A673 (cell line): Measurements from ENCODE around the gene BABAM2. TPM values are rescaled to one million over a fixed set of nuclear protein-coding genes. Genes with fewer than 3 reads are reported as not detected.

Experiments
- BruUV-seq: library from RNA; stranded (reverse); fragments of 400-500 nt; replicated peaks from 2 replicates; lab custom pipeline; 2021; lab: Mats Ljungman, UMichigan
- CTCF ChIA-PET: fragments of 300-600 bp; sonication (Branson Sonifier 250); formaldehyde crosslinking; loops from one replicate; lab custom pipeline; 2022; ENCODE audit warnings: antibody characterized with exemption; lab: Charles Lee
- POLR2A ChIA-PET: fragments of 300-600 bp; sonication (Branson Sonifier 250); formaldehyde crosslinking; loops from one replicate; lab custom pipeline; 2022; ENCODE audit warnings: antibody characterized with exemption; ENCODE audit not compliant: low non-redundant PET; lab: Charles Lee
- DNase-seq: peaks from one replicate; pipeline ENCODE4 v3.0.0-alpha.2; 2015; ENCODE audit warnings: low spot score
- H3K27ac ChIP-seq: fragments of 200-600 bp; sonication (generic); 2 replicates; pipeline ENCODE4 v1.5.1; 2016; ENCODE audit warnings: mixed run types, low read depth, mild to moderate bottlenecking, mixed read lengths, antibody characterized with exemption, low read length; ENCODE audit not compliant: poor library complexity, severe bottlenecking
- H3K27me3 ChIP-seq: fragments of 200-600 bp; sonication (generic); replicated peaks from 2 replicates; pipeline ENCODE4 v1.6.1; 2017; ENCODE audit warnings: mixed run types, low read depth, mild to moderate bottlenecking, mixed read lengths, antibody characterized with exemption, low read length; ENCODE audit not compliant: insufficient read depth, poor library complexity
- H3K36me3 ChIP-seq: fragments of 200-600 bp; sonication (generic); 2 replicates; pipeline ENCODE4 v1.6.1; 2016; ENCODE audit warnings: mixed run types, mild to moderate bottlenecking, mixed read lengths, antibody characterized with exemption, low read length; ENCODE audit not compliant: insufficient read depth, poor library complexity, severe bottlenecking
- H3K4me1 ChIP-seq: fragments of 200-600 bp; sonication (generic); 2 replicates; pipeline ENCODE4 v1.6.1; 2017; ENCODE audit warnings: mixed run types, mild to moderate bottlenecking, mixed read lengths, antibody characterized with exemption, low read length; ENCODE audit not compliant: insufficient read depth, poor library complexity, severe bottlenecking
- H3K4me3 ChIP-seq: fragments of 200-600 bp; sonication (generic); 2 replicates; pipeline ENCODE4 v1.5.1; 2016; ENCODE audit warnings: low read depth, mixed run types, mild to moderate bottlenecking, mixed read lengths, low read length; ENCODE audit not compliant: poor library complexity, severe bottlenecking
- H3K9me3 ChIP-seq: fragments of 200-600 bp; sonication (generic); 2 replicates; pipeline ENCODE4 v1.6.1; 2016; ENCODE audit warnings: mixed run types, low read depth, mild to moderate bottlenecking, mixed read lengths, antibody characterized with exemption, low read length; ENCODE audit not compliant: poor library complexity, severe bottlenecking
- CTCF ChIP-seq: fragments of 300-800, 200-600 bp; sonication (generic); conservative IDR thresholded peaks from 2 replicates; pipeline ENCODE4 v1.5.1; 2017; ENCODE audit warnings: low read depth, mild to moderate bottlenecking, antibody characterized with exemption, low read length, moderate library complexity, mixed read lengths
- EZH2 ChIP-seq: fragments of 200-600 bp; sonication (generic); IDR thresholded peaks from 2 replicates; pipeline ENCODE4 v1.6.1; 2017; ENCODE audit warnings: borderline replicate concordance, low read depth, mild to moderate bottlenecking, mixed read lengths, antibody characterized with exemption, low read length; ENCODE audit not compliant: poor library complexity, severe bottlenecking
- intact Hi-C: fragments of 100-400 bp; cut with micrococcal nuclease; formaldehyde crosslinking; loops from one replicate; pipeline ENCODE4 v1.10.0; 2022; ENCODE audit not compliant: unreplicated experiment
- total RNA-seq: library from RNA; stranded (reverse); gene quantifications from 2 replicates; pipeline ENCODE4 v1.2.3, GENCODE V29; 2021

The BABAM2 gene
- total RNA-seq, 1 experiment from 2014 or later, result 21.8 TPM

GRCh38 chr2:28048341-28048740 lies 157.8 kb downstream of the BABAM2 start:
- Histone ChIP-seq H3K36me3 (no peaks in the 10 kb centered on the region), H3K4me1 (peaks cover 5% of the 10 kb centered on the region), H3K9me3 (no peaks in the 10 kb centered on the region), H3K27me3 (no peaks in the 10 kb centered on the region), H3K27ac (no peak overlapping the region), H3K4me3 (no peak overlapping the region)
- BruUV-seq, result no TSS peak
- ChIA-PET POLR2A (no interaction called here), CTCF (no interaction called here)
- intact Hi-C loops, result no loop called here
- no peak for TF ChIP-seq CTCF
- TF ChIP-seq EZH2, result no peak
- no peak for DNase-seq

GRCh38 chr2:28049416-28049815 lies 158.9 kb downstream of the BABAM2 start:
- TF ChIP-seq CTCF, result no peak
- DNase-seq, result no peak
- H3K27ac ChIP-seq, result no peak overlapping the region
- ChIA-PET POLR2A (no interaction called here), CTCF (no interaction called here)
- BruUV-seq, result no TSS peak
- H3K27me3 ChIP-seq, result no peaks in the 10 kb centered on the region
- H3K9me3 ChIP-seq, result no peaks in the 10 kb centered on the region
- H3K36me3 ChIP-seq, result no peaks in the 10 kb centered on the region
- peaks cover 5% of the 10 kb centered on the region for H3K4me1 ChIP-seq
- intact Hi-C loops, result no loop called here
- no peak overlapping the region for H3K4me3 ChIP-seq

GRCh38 chr2:28049899-28050298 lies 159.4 kb downstream of the BABAM2 start:
- BruUV-seq, result no TSS peak
- ChIA-PET POLR2A (no interaction called here), CTCF (no interaction called here)

More at GRCh38 chr2:28049899-28050298, 159.4 kb downstream of the BABAM2 start:
- intact Hi-C loops, result no loop called here
- H3K36me3 ChIP-seq, result no peaks in the 10 kb centered on the region
- H3K27me3 ChIP-seq, result no peaks in the 10 kb centered on the region
- no peak overlapping the region for H3K4me3 ChIP-seq
- no peak for DNase-seq
- H3K9me3 ChIP-seq, result no peaks in the 10 kb centered on the region
- TF ChIP-seq EZH2 (no peak), CTCF (no peak)
- no peak overlapping the region for H3K27ac ChIP-seq
- peaks cover 5% of the 10 kb centered on the region for H3K4me1 ChIP-seq
